ENCODE measurements around the gene NPIPB12. TPM values are rescaled to one million over a fixed set of nuclear protein-coding genes. Genes with fewer than 3 reads are reported as not detected.
A peak's percentile ranks its signal among the peaks of the same experiment; 100 is the strongest.
"Not testable (repeated sequence)": the region's sequence is repeated elsewhere in the genome, so short reads cannot be mapped to it uniquely, and the experiment has no call there.

Gene NPIPB12
- 53.1 and 66.2 TPM in 2 replicates for total RNA-seq (2022)
- percentile 43 among the genes with signal in this experiment for Bru-seq, nascent RNA
- percentile 52 among the genes with signal in this experiment for BruChase-seq, experiment 1, labeled RNA remaining after a 2-hour chase
- percentile 55 among the genes with signal in this experiment for BruChase-seq, experiment 2, labeled RNA remaining after a 6-hour chase
- long read RNA-seq, result 0 reads

- H3K4me3 ChIP-seq (ENCODE audit: low read depth, low read length); DNase-seq; CTCF ChIA-PET; H3K9me3 ChIP-seq; BruUV-seq (replicated peaks); H3K4me3 Mint-ChIP-seq (ENCODE audit: unreplicated experiment); H3K36me3 ChIP-seq (ENCODE audit: control insufficient read depth, insufficient read depth, low read length); H3K27ac Mint-ChIP-seq (ENCODE audit: unreplicated experiment); H3K9me3 Mint-ChIP-seq (ENCODE audit: unreplicated experiment); H3K36me3 Mint-ChIP-seq (ENCODE audit: insufficient read depth, unreplicated experiment); H3K4me1 ChIP-seq; H3K27me3 ChIP-seq (replicated peaks; ENCODE audit: control insufficient read depth, insufficient read depth, low read length); intact Hi-C loops (cut with micrococcal nuclease; ENCODE audit: unreplicated experiment); H3K4me1 Mint-ChIP-seq (ENCODE audit: low read depth, unreplicated experiment); H3K27me3 Mint-ChIP-seq (ENCODE audit: insufficient read depth, unreplicated experiment); POLR2A ChIA-PET: not testable (repeated sequence)
Observed at GRCh38 chr16:29506308-29506707, at the start of gene NPIPB12. NPIPB12 (minus strand) TSS chr16:29506408.

GRCh38 chr16:29521520-29521919 is 15.3 kb upstream of the NPIPB12 start:
- POLR2A ChIA-PET; H3K4me3 ChIP-seq (ENCODE audit: low read depth, low read length); H3K4me3 Mint-ChIP-seq (ENCODE audit: unreplicated experiment); H3K27ac Mint-ChIP-seq (ENCODE audit: unreplicated experiment); H3K4me1 ChIP-seq; intact Hi-C loops (cut with micrococcal nuclease; ENCODE audit: unreplicated experiment); H3K36me3 Mint-ChIP-seq (ENCODE audit: insufficient read depth, unreplicated experiment); H3K4me1 Mint-ChIP-seq (ENCODE audit: low read depth, unreplicated experiment); BruUV-seq (replicated peaks); H3K9me3 Mint-ChIP-seq (ENCODE audit: unreplicated experiment); H3K27me3 Mint-ChIP-seq (ENCODE audit: insufficient read depth, unreplicated experiment); H3K36me3 ChIP-seq (ENCODE audit: control insufficient read depth, insufficient read depth, low read length); H3K9me3 ChIP-seq; CTCF ChIA-PET; H3K27me3 ChIP-seq (replicated peaks; ENCODE audit: control insufficient read depth, insufficient read depth, low read length): not testable (repeated sequence)
- DNase-seq, result peak; percentile 50 to 54

- H3K4me1 ChIP-seq; H3K36me3 Mint-ChIP-seq (ENCODE audit: insufficient read depth, unreplicated experiment); intact Hi-C loops (cut with micrococcal nuclease; ENCODE audit: unreplicated experiment); H3K4me1 Mint-ChIP-seq (ENCODE audit: low read depth, unreplicated experiment); H3K27ac Mint-ChIP-seq (ENCODE audit: unreplicated experiment); CTCF ChIA-PET; H3K27me3 ChIP-seq (replicated peaks; ENCODE audit: control insufficient read depth, insufficient read depth, low read length); H3K4me3 ChIP-seq (ENCODE audit: low read depth, low read length); H3K4me3 Mint-ChIP-seq (ENCODE audit: unreplicated experiment); POLR2A ChIA-PET; H3K36me3 ChIP-seq (ENCODE audit: control insufficient read depth, insufficient read depth, low read length); H3K27me3 Mint-ChIP-seq (ENCODE audit: insufficient read depth, unreplicated experiment); BruUV-seq (replicated peaks); H3K9me3 Mint-ChIP-seq (ENCODE audit: unreplicated experiment); H3K9me3 ChIP-seq: not testable (repeated sequence)
- peak in 1 of 2 experiments; percentile 26 for DNase-seq
Observed at GRCh38 chr16:29482276-29482675, 23.9 kb downstream of the NPIPB12 start.

GRCh38 chr16:29472065-29472464 is 34.1 kb downstream of the NPIPB12 start:
- H3K4me1 ChIP-seq; H3K36me3 ChIP-seq (ENCODE audit: control insufficient read depth, insufficient read depth, low read length); H3K9me3 ChIP-seq; H3K4me3 ChIP-seq (ENCODE audit: low read depth, low read length); H3K9me3 Mint-ChIP-seq (ENCODE audit: unreplicated experiment); H3K27ac Mint-ChIP-seq (ENCODE audit: unreplicated experiment); H3K4me3 Mint-ChIP-seq (ENCODE audit: unreplicated experiment); H3K27me3 ChIP-seq (replicated peaks; ENCODE audit: control insufficient read depth, insufficient read depth, low read length); H3K27me3 Mint-ChIP-seq (ENCODE audit: insufficient read depth, unreplicated experiment); CTCF ChIA-PET; BruUV-seq (replicated peaks); H3K36me3 Mint-ChIP-seq (ENCODE audit: insufficient read depth, unreplicated experiment); intact Hi-C loops (cut with micrococcal nuclease; ENCODE audit: unreplicated experiment); POLR2A ChIA-PET; H3K4me1 Mint-ChIP-seq (ENCODE audit: low read depth, unreplicated experiment); DNase-seq: not testable (repeated sequence)

- H3K4me3 Mint-ChIP-seq (ENCODE audit: unreplicated experiment); POLR2A ChIA-PET; CTCF ChIA-PET; H3K27me3 Mint-ChIP-seq (ENCODE audit: insufficient read depth, unreplicated experiment); intact Hi-C loops (cut with micrococcal nuclease; ENCODE audit: unreplicated experiment); H3K27ac Mint-ChIP-seq (ENCODE audit: unreplicated experiment); H3K4me3 ChIP-seq (ENCODE audit: low read depth, low read length); H3K9me3 ChIP-seq; BruUV-seq (replicated peaks); H3K4me1 ChIP-seq; H3K27me3 ChIP-seq (replicated peaks; ENCODE audit: control insufficient read depth, insufficient read depth, low read length); H3K9me3 Mint-ChIP-seq (ENCODE audit: unreplicated experiment); H3K36me3 ChIP-seq (ENCODE audit: control insufficient read depth, insufficient read depth, low read length); H3K36me3 Mint-ChIP-seq (ENCODE audit: insufficient read depth, unreplicated experiment); H3K4me1 Mint-ChIP-seq (ENCODE audit: low read depth, unreplicated experiment): not testable (repeated sequence)
- DNase-seq, result peak in 1 of 2 experiments; percentile 53
Observed at GRCh38 chr16:29469660-29470059, 36.5 kb downstream of the NPIPB12 start.

- H3K27me3 Mint-ChIP-seq (ENCODE audit: insufficient read depth, unreplicated experiment); H3K36me3 ChIP-seq (ENCODE audit: control insufficient read depth, insufficient read depth, low read length); H3K27ac Mint-ChIP-seq (ENCODE audit: unreplicated experiment); H3K4me1 ChIP-seq; BruUV-seq (replicated peaks); intact Hi-C loops (cut with micrococcal nuclease; ENCODE audit: unreplicated experiment); DNase-seq; H3K4me3 ChIP-seq (ENCODE audit: low read depth, low read length); H3K4me3 Mint-ChIP-seq (ENCODE audit: unreplicated experiment); CTCF ChIA-PET; H3K9me3 ChIP-seq; POLR2A ChIA-PET; H3K9me3 Mint-ChIP-seq (ENCODE audit: unreplicated experiment); H3K4me1 Mint-ChIP-seq (ENCODE audit: low read depth, unreplicated experiment); H3K27me3 ChIP-seq (replicated peaks; ENCODE audit: control insufficient read depth, insufficient read depth, low read length); H3K36me3 Mint-ChIP-seq (ENCODE audit: insufficient read depth, unreplicated experiment): not testable (repeated sequence)
Observed at GRCh38 chr16:29467654-29468366, 38.4 kb downstream of the NPIPB12 start.

- intact Hi-C loops (cut with micrococcal nuclease; ENCODE audit: unreplicated experiment); H3K36me3 ChIP-seq (ENCODE audit: control insufficient read depth, insufficient read depth, low read length); H3K4me1 Mint-ChIP-seq (ENCODE audit: low read depth, unreplicated experiment); H3K27me3 Mint-ChIP-seq (ENCODE audit: insufficient read depth, unreplicated experiment); H3K9me3 ChIP-seq; H3K27ac Mint-ChIP-seq (ENCODE audit: unreplicated experiment); H3K4me1 ChIP-seq; H3K9me3 Mint-ChIP-seq (ENCODE audit: unreplicated experiment); H3K4me3 Mint-ChIP-seq (ENCODE audit: unreplicated experiment); H3K4me3 ChIP-seq (ENCODE audit: low read depth, low read length); BruUV-seq (replicated peaks); CTCF ChIA-PET; H3K27me3 ChIP-seq (replicated peaks; ENCODE audit: control insufficient read depth, insufficient read depth, low read length); DNase-seq; H3K36me3 Mint-ChIP-seq (ENCODE audit: insufficient read depth, unreplicated experiment); POLR2A ChIA-PET: not testable (repeated sequence)
Observed at GRCh38 chr16:29466904-29467303, 39.3 kb downstream of the NPIPB12 start.

Data from Caco-2 (cell line).